ENCODE measurements around the gene BSDC1. TPM values are rescaled to one million over a fixed set of nuclear protein-coding genes. Genes with fewer than 3 reads are reported as not detected.

BSDC1 gene
- total RNA-seq, 4 donors from 2014 or later = 56.5 to 74.2 (median 70.0) TPM

DNA sequence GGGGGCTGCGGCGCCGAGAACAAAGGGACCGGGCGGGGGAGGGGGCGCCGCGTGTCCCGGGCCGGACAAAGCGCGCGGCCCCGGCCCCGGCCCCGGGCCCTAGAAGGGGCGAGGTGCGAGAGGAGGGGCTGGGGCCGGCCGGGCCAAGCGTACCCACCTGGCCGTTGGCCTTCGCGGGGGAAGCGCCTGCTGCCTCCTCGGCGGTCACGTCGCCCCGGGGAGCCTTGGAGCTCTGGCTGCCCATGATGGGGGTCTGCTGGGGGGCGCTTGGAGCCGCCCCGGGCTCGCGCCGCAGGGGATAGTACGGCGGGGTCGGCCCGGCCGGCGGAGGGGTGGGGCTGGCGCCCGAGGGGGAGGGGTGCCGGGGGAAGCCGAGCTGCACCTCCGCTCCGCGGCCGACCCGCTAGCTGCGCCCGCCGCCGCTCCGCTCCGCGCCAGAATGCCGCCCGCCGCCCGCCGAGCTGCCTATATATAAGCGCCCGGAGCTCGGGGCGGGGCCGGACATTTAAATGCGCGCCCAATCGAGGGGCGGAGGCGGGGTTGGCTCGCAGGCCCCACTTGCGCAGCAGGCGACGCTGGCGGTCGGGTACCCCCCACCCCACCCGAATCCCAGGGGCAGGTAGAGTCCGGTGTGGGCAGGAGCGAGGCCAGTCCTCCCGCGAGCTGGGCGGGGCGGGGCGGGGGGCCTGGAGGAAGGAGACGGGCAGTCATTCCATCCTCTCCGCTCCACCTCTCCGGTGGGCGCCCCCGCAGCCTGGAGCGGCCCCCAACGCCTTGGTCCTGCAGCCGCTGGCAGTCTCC lies 58.3 kb downstream of the BSDC1 start, which contains the start of gene MARCKSL1:
Gene MARCKSL1, minus strand, starts transcription at position 444 of the 801 bp plus-strand sequence. Its CDS starts 200 bp downstream, at position 244.
- Histone ChIP-seq H3K27ac (peak within 1 kb of the TSS in 3 of 4 donors; percentile 62 to 82 (median 67)), H3K27me3 (no peaks in the 10 kb centered on the region), H3K9me3 (no peaks in the 10 kb centered on the region), H3K4me3 (peak within 1 kb of the TSS; percentile 47 to 73), H3K36me3 (peaks cover 0 to 26% of the 10 kb centered on the region in 2 donors), H3K4me1 (peaks cover 0 to 47% (median 17%) of the 10 kb centered on the region in 3 donors)
- ATAC-seq = peak; percentile 78
- TF ChIP-seq EP300 (IDR thresholded peaks at IDR 0.05) (no peak), POLR2A (IDR thresholded peaks at IDR 0.05) (peak; percentile 71 to 88), POLR2AphosphoS5 (IDR thresholded peaks at IDR 0.05) (peak; percentile 66)
- TF ChIP-seq, protein P1, sequence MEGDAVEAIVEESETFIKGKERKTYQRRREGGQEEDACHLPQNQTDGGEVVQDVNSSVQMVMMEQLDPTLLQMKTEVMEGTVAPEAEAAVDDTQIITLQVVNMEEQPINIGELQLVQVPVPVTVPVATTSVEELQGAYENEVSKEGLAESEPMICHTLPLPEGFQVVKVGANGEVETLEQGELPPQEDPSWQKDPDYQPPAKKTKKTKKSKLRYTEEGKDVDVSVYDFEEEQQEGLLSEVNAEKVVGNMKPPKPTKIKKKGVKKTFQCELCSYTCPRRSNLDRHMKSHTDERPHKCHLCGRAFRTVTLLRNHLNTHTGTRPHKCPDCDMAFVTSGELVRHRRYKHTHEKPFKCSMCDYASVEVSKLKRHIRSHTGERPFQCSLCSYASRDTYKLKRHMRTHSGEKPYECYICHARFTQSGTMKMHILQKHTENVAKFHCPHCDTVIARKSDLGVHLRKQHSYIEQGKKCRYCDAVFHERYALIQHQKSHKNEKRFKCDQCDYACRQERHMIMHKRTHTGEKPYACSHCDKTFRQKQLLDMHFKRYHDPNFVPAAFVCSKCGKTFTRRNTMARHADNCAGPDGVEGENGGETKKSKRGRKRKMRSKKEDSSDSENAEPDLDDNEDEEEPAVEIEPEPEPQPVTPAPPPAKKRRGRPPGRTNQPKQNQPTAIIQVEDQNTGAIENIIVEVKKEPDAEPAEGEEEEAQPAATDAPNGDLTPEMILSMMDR (IDR thresholded peaks at IDR 0.05) = no peak
- no CpG with 5 or more reads among the region's 95 CpGs for WGBS, 2 donors (ENCODE audit: low coverage in 1 of 2)

DNA sequence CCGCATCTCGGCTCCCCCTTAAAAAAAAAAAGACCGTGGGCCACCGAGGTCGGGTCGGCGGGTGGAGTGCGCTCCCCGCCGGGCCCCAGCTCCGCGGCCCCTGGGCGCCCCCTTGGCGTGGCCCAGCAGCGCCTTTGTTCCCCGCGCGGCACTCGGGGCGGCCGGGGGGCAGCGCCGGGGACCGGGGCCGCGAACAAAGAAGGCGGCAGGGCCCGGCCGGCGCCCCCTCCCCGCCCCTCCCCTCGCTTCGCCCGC lies 58.8 kb downstream of the BSDC1 start:
- no peaks in the 10 kb centered on the region for H3K9me3 ChIP-seq
- no peak for ATAC-seq
- H3K4me1 ChIP-seq = peaks cover 0 to 47% (median 17%) of the 10 kb centered on the region in 3 donors
- peak overlapping the region; percentile 47 to 73 for H3K4me3 ChIP-seq
- peaks cover 0 to 31% of the 10 kb centered on the region in 2 donors for H3K36me3 ChIP-seq
- H3K27me3 ChIP-seq = no peaks in the 10 kb centered on the region
- WGBS, 2 donors (ENCODE audit: low coverage in 1 of 2) = no CpG with 5 or more reads among the region's 34 CpGs
- TF ChIP-seq POLR2A (IDR thresholded peaks at IDR 0.05) = no peak
- no peak for TF ChIP-seq EP300 (IDR thresholded peaks at IDR 0.05)
- no peak for TF ChIP-seq POLR2AphosphoS5 (IDR thresholded peaks at IDR 0.05)
- peak overlapping the region in 3 of 4 donors; percentile 62 to 82 (median 67) for H3K27ac ChIP-seq

DNA sequence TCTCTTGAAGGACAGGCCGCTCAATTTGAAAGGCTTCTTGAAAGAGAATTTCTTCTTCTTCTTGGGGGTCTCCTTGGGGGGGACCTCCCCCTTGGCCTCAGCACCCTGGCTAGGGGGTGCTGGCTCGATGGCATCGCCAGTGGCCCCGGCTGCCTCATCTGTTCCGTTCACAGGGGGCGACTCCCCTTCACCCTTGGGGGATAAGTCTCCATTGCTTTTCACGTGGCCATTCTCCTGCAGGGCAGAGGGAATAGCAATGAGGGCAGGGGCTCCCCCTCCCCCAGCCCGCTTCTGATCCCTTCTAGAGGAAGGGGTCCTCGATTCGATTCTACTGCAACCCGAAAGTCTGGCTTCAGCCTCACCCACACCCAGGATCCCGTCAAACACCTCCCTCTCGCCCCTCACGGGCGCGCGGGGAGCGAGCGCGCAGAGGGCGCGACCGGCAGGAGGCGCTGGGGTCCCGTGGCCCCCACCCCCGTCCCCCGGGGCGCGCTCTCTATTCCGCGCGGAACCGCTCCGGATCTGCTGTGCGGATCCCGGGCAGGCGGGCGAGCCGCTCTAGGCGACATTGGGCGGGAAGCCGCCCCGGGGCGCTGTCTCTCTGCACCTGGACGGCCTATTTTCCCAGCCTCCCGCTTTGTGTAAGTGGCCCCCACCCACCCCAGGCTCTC lies 59.2 kb downstream of the BSDC1 start:
- Histone ChIP-seq H3K27me3 (no peaks in the 10 kb centered on the region), H3K9me3 (no peaks in the 10 kb centered on the region), H3K4me3 (peak overlapping the region; percentile 47 to 73), H3K4me1 (peaks cover 0 to 47% (median 17%) of the 10 kb centered on the region in 3 donors), H3K27ac (peak overlapping the region in 3 of 4 donors; percentile 62 to 82 (median 67)), H3K36me3 (peaks cover 0 to 36% of the 10 kb centered on the region in 2 donors)
- WGBS, 2 donors (ENCODE audit: low coverage in 1 of 2) = 60% methylated on average over 1 of the region's 46 CpGs; no CpG with 5 or more reads in 1 of the 2 donors
- no peak for TF ChIP-seq EP300 (IDR thresholded peaks at IDR 0.05)
- TF ChIP-seq, protein P1 (IDR thresholded peaks at IDR 0.05) = peak in 3 of 4 experiments; percentile 51 to 88 (median 71)
- ATAC-seq = peak; percentile 52

DNA sequence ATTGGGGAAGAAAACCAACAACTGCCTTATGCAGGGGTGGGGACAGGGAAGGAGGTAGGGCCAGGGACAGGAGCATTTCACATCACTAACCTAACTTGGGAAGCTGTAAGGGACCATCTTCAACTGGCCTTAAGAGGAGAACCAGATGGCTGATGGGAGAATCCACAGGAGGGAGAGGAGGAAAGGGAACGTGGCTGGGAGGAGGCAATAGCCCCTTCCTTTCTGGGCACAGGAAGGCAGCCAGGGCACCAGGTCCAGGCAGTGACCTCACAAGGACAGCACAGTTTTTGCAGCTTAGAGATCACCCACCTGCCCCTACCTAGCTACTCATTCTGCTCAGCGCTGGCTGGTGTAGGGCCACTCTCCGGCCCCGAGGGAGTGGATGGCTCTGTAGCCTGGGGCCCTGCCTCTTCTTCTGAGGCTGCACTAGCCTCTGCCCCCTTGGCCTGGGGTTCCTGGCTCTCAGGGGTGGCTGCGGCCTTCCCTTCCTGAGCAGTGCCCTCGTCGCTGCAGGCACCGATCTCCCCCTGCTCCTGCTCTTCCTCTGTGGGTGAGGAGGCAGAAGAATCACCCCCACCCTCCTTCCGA lies 59.9 kb downstream of the BSDC1 start:
- no peak for TF ChIP-seq POLR2AphosphoS5 (IDR thresholded peaks at IDR 0.05)
- no peak for TF ChIP-seq POLR2A (IDR thresholded peaks at IDR 0.05)
- TF ChIP-seq EP300 (IDR thresholded peaks at IDR 0.05) = no peak
- TF ChIP-seq, protein P1 (IDR thresholded peaks at IDR 0.05) = no peak
- Histone ChIP-seq H3K4me1 (peaks cover 0 to 47% (median 17%) of the 10 kb centered on the region in 3 donors), H3K27me3 (no peaks in the 10 kb centered on the region), H3K27ac (peak overlapping the region in 1 of 4 donors; percentile 82), H3K9me3 (no peaks in the 10 kb centered on the region), H3K36me3 (peaks cover 0 to 42% of the 10 kb centered on the region in 2 donors), H3K4me3 (peak overlapping the region in 1 of 2 donors; percentile 73)
- 43 to 76% methylated on average over 3 to 4 of the region's 9 CpGs for WGBS, 2 donors (ENCODE audit: low coverage in 1 of 2)
- ATAC-seq = no peak

DNA sequence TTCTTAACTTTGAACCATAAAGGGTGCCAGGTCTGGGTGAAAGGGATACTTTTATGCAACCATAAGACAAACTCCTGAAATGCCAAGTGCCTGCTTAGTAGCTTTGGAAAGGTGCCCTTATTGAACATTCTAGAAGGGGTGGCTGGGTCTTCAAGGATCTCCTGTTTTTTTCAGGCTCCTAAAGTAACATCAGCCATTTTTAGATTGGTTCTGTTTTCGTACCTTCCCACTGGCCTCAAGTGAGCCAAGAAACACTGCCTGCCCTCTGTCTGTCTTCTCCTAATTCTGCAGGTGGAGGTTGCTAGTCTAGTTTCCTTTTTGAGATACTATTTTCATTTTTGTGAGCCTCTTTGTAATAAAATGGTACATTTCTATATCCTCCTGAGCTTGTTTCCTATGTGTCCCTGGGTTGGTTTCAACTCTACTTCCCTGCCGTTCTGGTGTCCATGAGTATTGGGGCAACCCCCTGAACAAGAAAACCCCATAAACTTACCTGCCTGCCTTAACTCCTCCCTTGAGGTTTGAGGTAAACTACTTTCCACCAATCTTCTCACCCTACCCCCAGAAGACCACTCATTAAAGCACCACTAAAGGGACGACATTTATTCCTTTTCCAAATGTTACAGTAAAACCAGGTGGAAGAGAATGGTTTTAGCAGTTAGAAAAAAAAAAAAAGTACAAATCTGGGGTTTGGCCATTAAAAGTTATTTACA lies 60.8 kb downstream of the BSDC1 start:
- no peak for ATAC-seq
- Histone ChIP-seq H3K36me3 (peaks cover 0 to 52% of the 10 kb centered on the region in 2 donors), H3K27me3 (no peaks in the 10 kb centered on the region), H3K4me1 (peaks cover 0 to 43% (median 17%) of the 10 kb centered on the region in 3 donors), H3K4me3 (no peak overlapping the region), H3K9me3 (no peaks in the 10 kb centered on the region), H3K27ac (no peak overlapping the region)
- 86 to 100% methylated on average over 1 to 2 of the region's 3 CpGs for WGBS, 2 donors (ENCODE audit: low coverage in 1 of 2)
- TF ChIP-seq, protein P1 (IDR thresholded peaks at IDR 0.05) = no peak
- no peak for TF ChIP-seq POLR2AphosphoS5 (IDR thresholded peaks at IDR 0.05)
